Dermis blood vessel endothelial cell (primary cell): ENCODE results near the gene SALL4. TPM values are rescaled to one million over a fixed set of nuclear protein-coding genes. Genes with fewer than 3 reads are reported as not detected.
"Not testable (repeated sequence)": the region's sequence is repeated elsewhere in the genome, so short reads cannot be mapped to it uniquely, and the experiment has no call there.

Source experiments
- DNase-seq: peaks from one replicate; pipeline ENCODE4 v3.0.0; 2010
- total RNA-seq: library from RNA; depleted of rRNA; stranded (reverse); fragments of >200 nt; gene quantifications from 2 replicates; pipeline ENCODE4 v1.2.3, GENCODE V29; 2014

The SALL4 gene
- total RNA-seq, 1 donor from 2014 or later, result under 0.01 TPM

DNA sequence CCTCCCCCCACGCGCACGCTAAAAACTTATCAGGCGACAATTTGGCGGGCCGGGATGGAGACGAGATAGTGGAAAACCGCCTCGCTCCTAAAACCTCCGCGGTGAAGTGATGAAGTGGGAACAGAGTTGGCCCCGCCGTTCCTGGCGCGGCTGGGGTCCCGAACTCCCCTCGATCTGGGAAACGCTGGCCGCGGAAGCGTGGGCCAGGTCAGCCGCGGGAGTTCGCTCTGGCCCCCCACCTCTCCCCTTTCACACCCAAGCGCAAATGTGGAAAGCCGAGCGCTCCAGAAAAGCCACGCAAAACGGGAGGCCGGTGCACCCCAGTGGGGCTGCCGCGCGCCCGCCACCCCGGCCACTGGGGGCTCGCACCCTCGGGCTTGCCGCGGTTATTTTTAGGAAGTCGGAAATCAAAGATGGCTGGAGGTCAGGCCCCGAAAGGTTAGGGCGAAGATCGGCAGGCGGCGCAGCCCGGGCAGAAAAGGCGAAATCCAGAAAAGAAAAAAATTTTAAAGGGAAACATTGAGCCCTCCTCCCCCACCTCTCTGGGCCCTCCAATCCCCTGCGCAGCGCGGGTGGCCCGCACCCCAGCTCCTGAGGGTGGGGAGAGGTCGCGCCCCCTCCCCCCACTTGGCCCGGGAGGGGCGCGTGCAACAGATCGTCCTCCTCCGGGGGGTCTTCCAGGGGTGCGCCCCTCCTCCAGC lies 1.0 kb downstream of the SALL4 start:
- DNase-seq, result peak; percentile 23

DNA sequence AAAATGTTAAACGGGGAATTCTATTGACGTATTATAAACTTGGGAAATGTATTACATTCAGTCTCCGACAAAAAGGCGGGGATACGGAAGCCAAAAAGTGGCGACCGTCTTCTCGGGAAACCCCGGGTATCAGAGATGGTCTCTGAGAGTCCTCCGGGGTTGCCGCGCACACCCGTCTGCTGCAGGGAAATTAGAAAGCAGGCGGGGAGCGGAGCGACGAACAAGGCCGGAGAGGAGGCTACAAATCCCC lies 1.5 kb downstream of the SALL4 start:
- peak; percentile 34 for DNase-seq

DNA sequence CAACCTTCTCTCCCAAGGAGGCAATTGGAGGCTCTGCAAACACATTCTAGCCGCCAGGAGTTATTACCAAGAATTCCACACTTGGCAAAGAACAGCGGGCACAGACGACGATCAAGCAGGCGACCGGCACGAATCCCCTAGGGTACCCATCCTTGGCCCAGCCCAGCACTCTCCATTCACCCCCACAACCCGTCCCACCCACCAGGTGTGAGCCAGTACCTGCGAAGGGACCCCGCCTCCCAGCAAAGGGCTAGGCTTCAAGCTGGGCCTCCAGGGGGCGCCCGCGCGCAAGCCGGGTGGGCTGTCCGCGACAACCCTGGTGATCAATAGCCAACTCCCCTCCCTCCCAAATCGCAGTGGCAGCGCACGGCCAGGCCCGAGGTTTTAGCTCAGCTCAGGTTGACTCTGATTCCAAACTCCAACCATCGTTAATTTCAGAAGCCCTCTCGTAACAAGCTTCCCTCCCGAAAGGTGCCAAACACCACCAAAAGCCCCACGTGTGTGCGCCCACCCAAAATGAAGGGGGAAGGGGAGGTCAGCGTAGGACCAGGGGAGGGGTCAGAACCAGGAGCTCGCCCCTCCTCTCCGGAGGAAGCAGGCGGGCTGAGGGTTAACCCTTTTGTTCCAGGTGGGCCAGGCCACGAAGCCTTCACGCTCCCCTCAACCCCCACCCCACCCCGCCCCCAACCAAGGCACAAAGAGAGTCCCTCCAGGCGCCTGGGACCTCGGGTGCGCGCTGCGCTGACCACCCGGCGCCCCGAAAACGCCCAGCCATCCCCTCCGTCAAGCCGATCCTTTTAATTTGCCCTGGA lies 2.1 kb downstream of the SALL4 start:
- DNase-seq, result peak; percentile 76

DNA sequence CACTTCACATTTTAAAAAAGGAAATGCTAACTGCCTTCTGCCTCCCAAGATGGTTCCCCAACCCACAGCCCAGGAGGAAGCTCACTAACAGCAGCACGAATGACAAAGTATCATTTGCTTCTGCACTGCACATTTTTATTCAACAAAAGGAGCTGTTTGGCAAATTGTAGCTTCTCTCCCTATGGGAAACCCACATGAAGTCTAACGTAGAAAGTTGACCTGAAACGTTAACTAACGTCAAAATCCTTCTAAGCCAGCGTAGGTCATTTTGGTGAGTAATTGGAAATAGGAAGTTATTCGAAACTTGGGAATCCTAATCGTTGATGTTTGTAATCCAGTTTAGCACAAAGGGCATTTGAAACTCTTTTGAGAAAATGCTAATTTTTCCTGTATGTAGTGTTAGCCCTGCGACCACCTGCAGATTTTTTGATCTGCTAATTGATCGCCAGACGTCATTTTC lies 2.9 kb downstream of the SALL4 start:
- DNase-seq, result no peak

DNA sequence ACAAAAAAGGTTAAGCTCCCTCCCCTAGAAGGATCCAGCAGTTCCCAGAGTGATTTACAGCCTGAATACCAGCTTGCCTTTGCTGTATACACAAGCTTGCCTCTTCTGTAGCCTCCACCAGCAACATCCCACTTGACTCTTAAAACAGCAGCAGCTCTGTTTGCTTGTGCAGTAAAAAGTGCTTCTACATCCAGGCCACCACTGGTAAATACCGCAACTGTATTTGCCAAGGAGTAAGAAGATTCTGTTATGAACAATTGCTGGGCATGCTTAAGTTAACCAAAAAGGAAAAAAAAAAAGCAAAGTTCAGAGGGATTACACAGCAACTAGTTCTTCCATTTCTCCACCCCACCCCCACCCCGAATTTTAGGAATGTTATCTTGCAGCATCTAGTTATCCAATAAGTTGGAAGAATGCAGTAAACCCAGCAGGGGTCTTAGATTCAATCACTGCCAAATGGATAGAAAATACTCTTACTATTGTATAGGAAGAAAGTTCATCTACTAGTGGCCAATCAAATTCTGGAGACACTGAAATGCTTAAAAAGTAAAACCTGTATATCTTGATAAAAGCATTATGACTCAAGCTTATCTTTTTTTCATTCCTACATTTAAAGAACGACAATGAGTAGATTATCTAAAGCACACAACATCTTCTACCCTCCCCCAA lies 4.8 kb downstream of the SALL4 start:
- DNase-seq, result no peak

DNA sequence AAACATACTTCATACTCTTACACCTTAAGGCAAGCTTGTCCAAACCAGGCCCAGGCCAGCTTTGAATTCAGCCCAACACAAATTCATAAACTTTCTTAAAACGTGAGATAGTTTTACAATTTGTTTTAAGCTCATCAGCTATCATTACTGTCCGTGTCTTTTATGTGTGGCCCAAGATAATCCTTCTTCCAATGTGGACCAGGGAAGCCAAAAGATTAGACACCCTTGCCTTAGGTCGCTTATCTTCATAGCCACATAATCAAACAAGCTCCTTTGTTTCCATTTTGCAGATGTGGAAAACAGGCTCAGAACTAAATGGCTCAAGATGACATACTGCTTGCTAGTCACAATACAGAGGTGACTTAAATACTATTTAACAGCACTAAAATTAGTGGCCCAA lies 6.0 kb downstream of the SALL4 start:
- no peak for DNase-seq

DNA sequence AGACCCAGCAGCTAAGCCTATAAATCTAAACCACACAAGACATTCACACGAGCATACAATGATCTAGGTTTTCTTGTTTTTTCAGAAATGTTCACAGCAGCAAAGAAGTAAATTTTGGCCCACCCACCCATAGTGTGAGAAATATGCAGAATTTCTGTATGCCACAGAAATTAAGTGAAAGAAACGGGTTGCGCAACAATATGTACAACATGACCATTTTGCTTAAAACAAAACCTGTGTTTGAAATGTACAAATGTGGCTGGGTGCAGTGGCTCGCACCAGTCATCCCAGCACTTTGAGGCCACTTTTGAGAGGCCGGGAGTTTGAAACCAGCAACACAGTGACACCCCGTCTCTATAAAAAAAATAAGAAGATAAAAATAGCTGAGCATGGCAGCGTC lies 9.4 kb downstream of the SALL4 start:
- no peak for DNase-seq

DNA sequence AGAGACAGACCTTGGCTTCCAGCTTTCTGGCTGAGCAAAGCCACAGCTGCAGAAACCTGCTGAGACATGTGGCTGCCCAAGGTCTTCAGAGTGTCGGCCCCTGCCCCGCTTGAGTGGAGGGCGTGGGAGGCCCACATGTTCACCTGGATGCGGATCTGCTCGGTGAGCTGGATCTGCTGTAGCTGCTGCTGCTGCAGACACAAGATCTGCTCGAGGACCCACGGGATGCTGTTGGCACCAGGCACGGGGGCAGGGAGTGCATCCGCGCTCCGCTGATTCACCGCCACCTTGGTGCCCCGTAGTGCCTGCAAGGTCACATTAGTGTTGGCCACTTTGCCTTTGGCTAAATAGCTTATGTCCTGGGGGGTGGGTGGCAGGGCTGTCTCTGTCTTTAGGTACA lies 10.7 kb downstream of the SALL4 start:
- DNase-seq, result no peak

DNA sequence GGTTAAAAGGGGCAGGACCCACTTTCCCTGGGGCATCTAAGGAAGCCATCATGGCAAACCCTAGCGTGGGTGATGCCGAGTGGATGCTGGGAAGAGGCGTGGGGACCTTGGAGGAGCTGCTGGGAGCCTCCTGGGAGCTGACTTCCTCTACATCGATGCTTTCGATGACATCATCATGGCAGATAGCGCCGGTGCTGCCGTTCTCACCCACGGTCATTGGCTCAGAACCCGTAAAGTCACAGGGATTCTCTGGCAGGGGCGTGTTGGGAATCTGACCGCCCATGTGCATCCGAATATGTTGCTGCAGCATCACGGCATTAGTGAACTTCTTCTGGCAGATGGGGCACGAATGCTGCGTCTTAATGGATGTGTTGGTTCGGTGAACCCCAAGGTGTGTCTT lies 12.1 kb downstream of the SALL4 start:
- DNase-seq, result no peak

DNA sequence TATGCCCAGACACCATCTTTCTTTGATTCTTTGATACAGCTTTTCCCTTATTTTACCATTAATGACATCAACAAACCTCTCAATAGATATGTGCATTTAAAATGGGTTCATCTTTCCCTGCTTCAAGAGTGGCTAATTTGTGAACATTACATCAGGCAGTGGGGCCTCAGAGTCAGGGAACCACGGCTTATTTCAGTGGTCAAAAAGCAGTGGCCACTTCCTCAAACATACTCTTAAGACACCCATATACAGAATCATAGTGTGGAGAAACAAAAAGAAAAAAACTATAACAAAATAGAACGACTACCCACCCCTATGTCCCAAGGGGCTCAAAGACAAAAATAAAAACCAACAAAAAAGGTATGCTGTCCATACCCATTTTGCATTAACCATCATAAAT lies 12.9 kb downstream of the SALL4 start:
- DNase-seq, result no peak

DNA sequence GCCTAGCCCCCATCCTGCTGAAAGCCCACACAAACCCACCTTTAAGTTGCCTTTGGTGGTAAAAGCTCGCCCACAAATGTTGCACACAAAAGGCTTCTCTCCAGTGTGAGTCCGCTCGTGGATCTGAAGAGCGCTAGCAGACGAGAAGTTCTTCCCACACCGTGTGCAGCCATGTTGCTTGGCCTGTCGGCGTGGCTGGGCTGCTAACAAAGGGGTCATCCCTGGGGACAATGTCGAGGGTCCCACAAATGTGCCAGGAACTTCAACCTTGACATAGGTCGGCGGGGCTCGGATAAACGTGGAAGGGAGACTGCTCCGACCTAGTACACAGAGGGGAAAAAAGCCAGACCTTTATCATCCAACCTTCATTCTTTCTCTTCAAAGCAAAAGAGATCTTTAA lies 13.5 kb downstream of the SALL4 start:
- DNase-seq, result no peak

DNA sequence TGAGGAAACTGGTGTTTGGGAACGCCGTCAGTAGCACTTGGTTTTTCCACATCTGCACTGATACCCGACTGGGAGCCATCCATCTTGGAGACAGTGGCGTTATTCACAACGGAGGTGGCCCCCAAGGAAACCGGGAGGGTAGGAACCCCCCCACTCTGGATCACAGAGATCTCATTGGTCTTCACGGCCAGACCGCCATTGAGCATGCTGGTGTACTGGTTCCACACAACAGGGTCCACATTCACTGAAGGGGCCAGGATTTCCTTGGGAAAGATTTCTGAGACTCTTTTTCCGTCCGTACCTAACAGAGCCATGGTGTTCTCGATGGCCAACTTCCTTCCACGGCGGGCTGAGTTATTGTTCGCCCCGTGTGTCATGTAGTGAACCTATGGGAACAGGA lies 18.0 kb downstream of the SALL4 start:
- DNase-seq, result no peak

DNA sequence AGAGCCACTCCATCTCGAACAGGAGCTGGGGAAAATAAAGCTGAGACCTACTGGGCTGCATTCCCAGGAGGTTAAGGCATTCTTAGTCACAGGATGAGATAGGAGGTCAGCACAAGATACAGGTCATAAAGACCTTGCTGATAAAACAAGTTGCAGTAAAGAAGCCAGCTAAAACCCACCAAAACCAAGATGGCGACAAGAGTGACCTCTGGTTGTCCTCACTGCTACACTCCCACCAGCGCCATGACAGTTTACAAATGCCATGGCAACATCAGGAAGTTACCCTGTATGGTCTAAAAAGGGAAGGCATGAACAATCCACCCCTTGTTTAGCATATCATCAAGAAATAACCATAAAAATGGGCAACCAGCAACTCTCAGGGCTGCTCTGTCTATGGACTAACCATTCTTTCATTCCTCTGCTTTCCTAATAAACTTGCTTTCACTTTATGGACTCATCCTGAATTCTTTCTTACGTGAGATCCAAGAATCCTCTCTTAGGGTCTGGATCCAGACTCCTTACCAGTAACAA lies 24.0 kb downstream of the SALL4 start:
- not testable (repeated sequence) for DNase-seq

DNA sequence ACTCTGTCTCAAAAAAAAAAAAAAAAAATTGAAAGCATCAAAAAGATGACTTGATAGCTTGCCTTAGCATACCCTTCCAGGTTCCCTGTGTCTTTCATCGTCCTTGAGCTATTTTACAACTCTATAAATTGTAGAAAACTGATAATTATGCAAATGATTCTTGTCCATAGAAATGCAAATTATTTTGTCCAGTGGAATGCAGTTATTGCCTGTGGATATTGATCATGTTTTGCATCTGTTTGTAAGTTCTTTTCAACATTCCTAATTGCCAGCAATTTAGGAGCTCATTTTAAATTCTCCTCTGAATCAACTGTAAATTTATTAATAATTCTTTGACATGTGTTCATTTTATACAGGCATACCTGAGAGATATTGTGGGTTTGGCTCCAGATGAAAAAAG lies 27.1 kb downstream of the SALL4 start:
- DNase-seq, result no peak

DNA sequence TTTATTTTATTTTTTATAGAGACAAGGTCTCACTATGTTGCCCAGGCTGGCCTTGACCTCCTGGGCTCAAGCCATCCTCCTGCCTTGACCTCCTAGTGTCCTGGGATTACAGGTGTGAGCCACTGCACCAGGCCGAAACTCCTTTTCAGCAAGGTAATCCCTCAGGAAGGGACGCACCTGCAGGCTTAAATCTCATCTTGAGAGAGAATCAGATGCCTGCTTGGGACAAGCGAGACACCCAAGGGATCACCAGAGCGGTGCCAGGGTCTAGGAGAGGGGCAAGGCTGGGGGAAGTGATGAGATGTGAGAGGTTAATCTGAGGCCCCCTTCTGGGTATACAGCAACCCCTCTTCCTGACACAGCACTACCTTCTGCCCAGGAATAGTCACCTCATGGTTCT lies 30.1 kb downstream of the SALL4 start:
- no peak for DNase-seq

DNA sequence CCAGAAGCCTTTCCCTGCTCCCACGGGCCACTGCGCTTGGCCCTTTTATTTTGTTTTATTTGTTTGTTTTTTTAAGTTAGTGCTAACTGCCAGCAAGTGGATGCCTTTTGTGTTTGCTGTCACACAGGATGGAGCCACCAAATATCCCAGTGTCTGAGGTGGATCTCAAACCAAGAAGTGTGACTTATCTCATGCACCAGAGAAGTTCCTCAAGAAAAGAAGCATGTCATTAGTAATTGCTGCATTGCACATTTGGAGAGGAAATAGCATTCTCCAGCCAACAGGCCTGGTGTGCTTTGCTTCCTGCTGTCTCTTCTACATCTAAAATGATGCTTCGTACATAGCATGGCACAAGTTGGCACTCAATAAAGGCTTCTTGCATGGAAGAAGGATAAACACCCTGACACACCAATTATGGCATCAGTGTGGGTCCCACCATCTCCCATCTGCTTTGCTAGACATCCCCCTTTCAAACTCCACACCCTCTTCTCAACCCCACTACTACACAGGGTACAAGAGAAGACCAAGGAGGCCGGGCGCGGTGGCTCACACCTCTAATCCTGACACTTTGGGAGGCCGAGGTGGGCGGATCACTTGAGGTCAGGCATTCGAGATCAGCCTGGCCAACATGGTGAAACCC lies 32.2 kb downstream of the SALL4 start:
- DNase-seq, result peak; percentile 32

DNA sequence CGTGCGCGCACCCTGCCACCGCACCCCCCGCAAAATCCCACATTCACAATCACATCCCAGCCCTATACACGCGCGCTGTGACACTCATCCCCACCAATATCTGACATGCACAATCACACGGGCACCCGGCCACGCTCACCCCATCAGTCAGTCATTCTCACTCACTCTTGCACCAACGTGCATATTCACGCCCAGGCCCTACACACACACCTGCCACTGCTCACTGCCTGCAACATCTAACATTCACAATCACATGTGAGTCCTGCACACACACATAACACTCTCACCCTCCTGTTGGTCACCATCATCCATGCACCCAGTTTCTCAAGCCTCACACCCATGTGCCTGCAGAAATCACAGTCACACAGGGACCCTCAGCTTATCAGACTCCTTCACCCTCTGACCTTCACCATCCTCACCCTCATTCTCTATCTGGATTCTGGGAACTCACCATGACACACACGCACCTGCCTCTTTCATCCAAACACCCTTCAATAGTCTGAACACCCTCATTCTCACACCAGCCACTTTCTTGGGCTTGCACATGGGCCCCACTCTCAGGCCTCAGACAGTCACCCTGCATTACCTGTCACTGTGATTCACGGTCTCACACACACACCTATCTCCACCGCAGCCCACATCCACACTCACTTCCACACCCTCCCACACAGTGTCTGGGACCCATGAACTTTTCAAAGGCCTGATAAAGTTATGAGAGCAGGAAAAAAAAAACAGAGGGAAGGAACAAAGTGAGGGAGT lies 33.4 kb downstream of the SALL4 start:
- DNase-seq, result peak; percentile 29

DNA sequence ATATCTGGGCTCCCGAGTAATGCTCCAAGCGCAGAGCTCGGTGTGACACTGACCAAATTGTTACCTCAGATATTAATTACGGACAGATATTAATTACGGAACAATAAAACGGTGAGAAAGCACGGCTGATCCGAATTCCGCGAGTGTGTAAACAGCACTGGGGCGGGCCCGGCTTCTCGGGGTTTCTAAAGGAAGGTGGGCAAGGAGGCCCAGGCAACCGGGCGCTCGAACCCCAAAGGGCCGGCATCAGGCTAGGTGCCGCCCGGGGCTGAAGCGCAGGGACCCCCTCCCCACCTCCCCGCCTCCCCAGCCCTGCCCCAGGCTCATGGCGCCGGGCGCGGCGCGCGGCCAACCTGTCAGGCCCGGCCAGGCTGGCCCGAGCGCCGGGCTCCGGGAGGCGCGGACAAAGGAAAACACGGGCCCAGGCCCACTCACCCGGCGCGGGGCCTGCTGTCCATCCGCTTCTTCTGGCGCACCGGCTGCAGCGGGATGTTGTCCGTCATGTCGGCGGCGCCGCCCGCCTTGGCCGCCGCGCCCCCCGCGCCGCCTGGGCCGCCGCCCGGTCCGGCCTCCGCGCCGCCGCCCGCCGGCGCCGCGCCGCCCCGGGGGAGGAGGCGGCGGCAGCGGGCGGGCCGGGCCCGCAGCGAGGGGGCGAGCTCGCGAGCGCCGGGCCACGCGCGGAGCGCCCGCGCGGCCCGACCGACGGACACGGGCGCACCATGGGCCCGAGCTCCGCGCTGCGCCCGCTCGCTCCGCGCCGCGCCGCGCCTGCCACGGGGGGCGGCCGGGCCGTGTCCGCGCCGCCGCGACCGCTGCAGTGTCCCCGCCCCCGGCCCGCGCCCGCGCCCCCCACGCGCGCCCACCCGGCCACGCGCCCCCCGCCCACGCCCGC lies 34.2 kb downstream of the SALL4 start, which contains the start of gene ATP9A:
ATP9A (minus strand) TSS at position 524 of the 892 bp plus-strand sequence; CDS start at position 503, 21 bp downstream.
- DNase-seq, result peak; percentile 47

DNA sequence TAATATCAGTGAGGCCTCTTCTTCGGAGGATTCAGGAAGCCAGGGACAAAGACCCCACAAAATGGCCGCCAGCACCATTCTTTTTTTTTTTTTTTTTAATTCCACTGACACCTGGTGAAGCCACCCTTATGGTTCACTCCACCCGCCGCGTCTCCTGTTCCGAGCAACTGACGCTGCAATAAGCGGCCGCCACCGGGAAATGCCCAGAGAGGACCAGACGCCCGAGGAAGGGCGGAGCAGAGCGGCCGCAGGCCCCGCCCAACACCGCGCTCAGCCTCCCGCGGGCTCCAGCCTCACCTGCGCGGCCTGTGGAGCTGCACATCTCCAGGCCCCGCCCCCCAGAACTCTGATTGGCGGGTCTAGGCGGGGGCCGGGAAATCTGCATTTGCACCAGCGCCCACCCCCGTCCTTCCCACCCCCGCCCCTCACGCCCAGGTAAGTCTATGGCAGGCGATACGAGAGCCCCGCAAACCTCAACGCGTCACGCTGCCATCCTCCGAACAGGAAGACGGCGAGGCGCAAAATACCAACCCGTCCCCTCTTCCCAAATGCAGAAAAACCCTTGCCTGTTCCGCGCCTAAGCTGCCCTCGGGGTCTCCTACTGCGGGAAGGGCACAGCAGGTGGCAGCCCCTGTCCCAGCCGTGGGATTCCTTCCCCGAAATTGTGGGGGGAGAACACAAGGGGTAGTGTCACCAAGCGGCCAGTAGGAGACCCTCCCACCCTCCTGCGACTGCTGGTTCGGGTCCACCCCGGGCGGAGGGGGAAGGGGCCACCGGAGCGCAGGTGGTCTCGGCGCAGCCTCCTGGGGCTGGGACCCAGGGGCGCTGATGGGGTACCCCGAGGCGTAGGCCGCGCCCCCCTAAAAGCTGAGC lies 35.1 kb downstream of the SALL4 start:
- DNase-seq, result peak; percentile 61

DNA sequence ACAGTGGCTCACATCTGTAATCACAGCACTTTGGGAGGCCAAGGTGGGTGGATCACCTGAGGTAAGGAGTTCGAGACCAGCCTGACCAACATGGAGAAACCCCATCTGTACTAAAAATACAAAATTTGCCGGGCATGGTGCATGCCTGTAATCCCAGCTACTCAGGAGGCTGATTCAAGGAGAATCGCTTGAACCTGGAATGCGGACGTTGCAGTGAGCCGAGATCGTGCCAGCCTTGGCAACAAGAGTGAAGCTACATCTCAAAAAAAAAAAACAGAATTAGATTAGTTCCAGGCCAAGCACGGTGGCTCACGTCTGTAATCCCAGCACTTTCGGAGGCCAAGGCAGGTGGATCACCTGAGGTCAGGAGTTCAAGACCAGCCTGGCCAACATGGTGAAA lies 36.9 kb downstream of the SALL4 start:
- DNase-seq, result not testable (repeated sequence)
